Erythroblast (primary cell): ENCODE measurements around the gene SOX6.

Source experiments
- GATA1 ChIP-seq: IDR thresholded peaks from 2 replicates; pipeline ENCODE4 v1.6.1; 2011; ENCODE audit warnings: low read depth, mild to moderate bottlenecking, control low read depth, low read length, moderate library complexity
- POLR2A ChIP-seq: IDR thresholded peaks from 2 replicates; pipeline ENCODE4 v1.6.1; 2011; ENCODE audit warnings: mild to moderate bottlenecking, low read length

DNA sequence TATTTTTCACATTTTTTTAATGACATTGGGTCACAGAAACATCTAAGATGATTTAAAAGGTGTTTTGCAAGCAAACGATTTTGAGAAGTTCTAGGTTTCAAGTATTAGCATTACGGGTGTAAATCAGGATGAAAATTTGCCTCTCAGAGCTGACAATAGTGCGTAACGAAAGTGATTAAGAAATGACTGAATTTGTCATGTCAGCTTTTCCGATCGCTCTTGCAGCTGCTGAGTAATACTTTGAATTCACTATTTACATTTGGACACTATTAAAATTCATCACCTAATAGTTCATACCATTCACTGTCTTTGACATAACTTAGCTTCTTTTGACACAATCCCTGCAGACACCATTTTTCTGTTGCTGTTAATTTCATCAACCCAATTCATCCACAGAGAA is 205.2 kb downstream of the SOX6 start:
- TF ChIP-seq POLR2A (no peak), GATA1 (no peak)
